Naive B cell (primary cell): Measurements from ENCODE around the gene ACADL. TPM values are rescaled to one million over a fixed set of nuclear protein-coding genes. Genes with fewer than 3 reads are reported as not detected.
"Not testable (repeated sequence)": the region's sequence is repeated elsewhere in the genome, so short reads cannot be mapped to it uniquely, and the experiment has no call there.

Experiments
- ATAC-seq, 2 donors: fragments of 150-1000 bp; cut with Tn5 transposase; 2 replicates each; pipeline ENCODE4 v1.10.0; 2021; ENCODE audit warnings: low read depth in 2 of 2, mild to moderate bottlenecking in 2 of 2, moderate library complexity in 2 of 2
- DNase-seq: peaks from one replicate; pipeline ENCODE4 v3.0.0; 2022
- H3K27ac Mint-ChIP-seq, 6 donors: one replicate each; pipeline ENCODE4 v1.8.0; 2020 to 2022; ENCODE audit warnings: mild to moderate bottlenecking in 6 of 6, mixed read lengths in 6 of 6, moderate library complexity in 5 of 6, inconsistent platforms in 2 of 6
- H3K27me3 Mint-ChIP-seq, 3 donors: one replicate each; pipeline ENCODE4 v1.8.0; 2021 to 2022; ENCODE audit warnings: mixed read lengths in 3 of 3, mild to moderate bottlenecking in 1 of 3
- H3K36me3 Mint-ChIP-seq, 2 donors: one replicate each; pipeline ENCODE4 v1.8.0; 2020 to 2022; ENCODE audit warnings: mixed read lengths in 2 of 2, inconsistent platforms in 1 of 2, mild to moderate bottlenecking in 1 of 2
- H3K4me1 Mint-ChIP-seq, 3 donors: one replicate each; pipeline ENCODE4 v1.8.0; 2020 to 2022; ENCODE audit warnings: mixed read lengths in 3 of 3, inconsistent platforms in 1 of 3, mild to moderate bottlenecking in 1 of 3, moderate library complexity in 1 of 3
- H3K4me3 Mint-ChIP-seq, 8 donors: one replicate each; pipeline ENCODE4 v1.8.0; 2020 to 2022; ENCODE audit warnings: mild to moderate bottlenecking in 8 of 8, mixed read lengths in 8 of 8, moderate library complexity in 8 of 8, inconsistent platforms in 2 of 8
- H3K9me3 Mint-ChIP-seq, 7 donors: one replicate each; pipeline ENCODE4 v1.8.0; 2020 to 2022; ENCODE audit warnings: mixed read lengths in 7 of 7, mild to moderate bottlenecking in 5 of 7, inconsistent platforms in 2 of 7, moderate library complexity in 1 of 7
- polyA plus RNA-seq, 6 donors: library from polyadenylated mRNA; unstranded; fragments of 300-500 nt; fragmentation: Illumina TruSeq; gene quantifications; one replicate each; pipeline ENCODE4 v1.2.3, GENCODE V29; 2021; ENCODE audit warnings: low read depth in 6 of 6

The ACADL gene
- polyA plus RNA-seq, 6 donors from 2014 or later = not detected

- no peaks in the 10 kb centered on the region for H3K27me3 Mint-ChIP-seq
- H3K4me3 Mint-ChIP-seq = no peak overlapping the region
- ATAC-seq (peak in 1 of 2 donors; percentile 35), DNase-seq (peak; percentile 28)
- H3K27ac Mint-ChIP-seq = no peak overlapping the region
- H3K4me1 Mint-ChIP-seq = no peaks in the 10 kb centered on the region
- H3K36me3 Mint-ChIP-seq = no peaks in the 10 kb centered on the region
- no peaks in the 10 kb centered on the region for H3K9me3 Mint-ChIP-seq
Observed at GRCh38 chr2:210195101-210195852, 30.0 kb downstream of the ACADL start.

GRCh38 chr2:210190345-210190744 lies 34.9 kb downstream of the ACADL start:
- Mint-ChIP-seq H3K4me1 (no peaks in the 10 kb centered on the region), H3K9me3 (peaks cover 0 to 21% (median 12%) of the 10 kb centered on the region in 7 donors), H3K27ac (no peak overlapping the region), H3K36me3 (peaks cover 3 to 11% of the 10 kb centered on the region in 2 donors), H3K27me3 (peaks cover 0 to 17% (median 8%) of the 10 kb centered on the region in 3 donors), H3K4me3 (no peak overlapping the region)
- ATAC-seq (no peak), DNase-seq (no peak)

GRCh38 chr2:210189452-210190138 lies 35.7 kb downstream of the ACADL start:
- Mint-ChIP-seq H3K36me3 (peaks cover 11 to 16% of the 10 kb centered on the region in 2 donors), H3K4me1 (no peaks in the 10 kb centered on the region), H3K9me3 (peaks cover 4 to 27% (median 19%) of the 10 kb centered on the region in 7 donors), H3K4me3 (no peak overlapping the region), H3K27ac (no peak overlapping the region), H3K27me3 (peaks cover 0 to 23% (median 16%) of the 10 kb centered on the region in 3 donors)
- no peak for ATAC-seq
- DNase-seq = no peak

- H3K27me3 Mint-ChIP-seq = peaks cover 0 to 27% (median 16%) of the 10 kb centered on the region in 3 donors
- no peak overlapping the region for H3K4me3 Mint-ChIP-seq
- no peaks in the 10 kb centered on the region for H3K4me1 Mint-ChIP-seq
- ATAC-seq = no peak
- no peak overlapping the region for H3K27ac Mint-ChIP-seq
- peaks cover 9 to 35% (median 27%) of the 10 kb centered on the region in 7 donors for H3K9me3 Mint-ChIP-seq
- DNase-seq = no peak
- peaks cover 19 to 24% of the 10 kb centered on the region in 2 donors for H3K36me3 Mint-ChIP-seq
Observed at GRCh38 chr2:210188755-210189154, 36.5 kb downstream of the ACADL start.

- Mint-ChIP-seq H3K27me3 (peaks cover 0 to 28% (median 16%) of the 10 kb centered on the region in 3 donors), H3K36me3 (peaks cover 25 to 26% of the 10 kb centered on the region in 2 donors), H3K9me3 (peaks cover 9 to 41% (median 33%) of the 10 kb centered on the region in 7 donors), H3K27ac (no peak overlapping the region), H3K4me1 (no peaks in the 10 kb centered on the region), H3K4me3 (no peak overlapping the region)
- ATAC-seq (no peak), DNase-seq (no peak)
Observed at GRCh38 chr2:210188190-210188589, 37.1 kb downstream of the ACADL start.

GRCh38 chr2:210183936-210184335 lies 41.3 kb downstream of the ACADL start:
- H3K4me1 Mint-ChIP-seq, ATAC-seq, H3K4me3 Mint-ChIP-seq, DNase-seq, H3K27ac Mint-ChIP-seq: not testable (repeated sequence)
- peaks cover 9 to 46% (median 42%) of the 10 kb centered on the region in 7 donors for H3K9me3 Mint-ChIP-seq
- peaks cover 0 to 38% (median 16%) of the 10 kb centered on the region in 3 donors for H3K27me3 Mint-ChIP-seq
- H3K36me3 Mint-ChIP-seq = peaks cover 26 to 34% of the 10 kb centered on the region in 2 donors

- not testable (repeated sequence) for ATAC-seq, H3K27ac Mint-ChIP-seq, DNase-seq, H3K4me1 Mint-ChIP-seq
- Mint-ChIP-seq H3K9me3 (peaks cover 9 to 45% (median 39%) of the 10 kb centered on the region in 7 donors), H3K27me3 (peaks cover 4 to 32% (median 7%) of the 10 kb centered on the region in 3 donors), H3K4me3 (peak overlapping the region in 4 of 8 donors; percentile 1 to 49 (median 21)), H3K36me3 (peaks cover 26 to 34% of the 10 kb centered on the region in 2 donors)
Observed at GRCh38 chr2:210181606-210182088, 43.6 kb downstream of the ACADL start.

GRCh38 chr2:210181033-210181605 lies 44.1 kb downstream of the ACADL start:
- DNase-seq, H3K27ac Mint-ChIP-seq, ATAC-seq, H3K4me1 Mint-ChIP-seq: not testable (repeated sequence)
- Mint-ChIP-seq H3K9me3 (peaks cover 9 to 40% (median 34%) of the 10 kb centered on the region in 7 donors), H3K27me3 (peaks cover 4 to 27% (median 7%) of the 10 kb centered on the region in 3 donors), H3K4me3 (peak overlapping the region in 3 of 8 donors; percentile 15 to 49 (median 27)), H3K36me3 (peaks cover 26 to 29% of the 10 kb centered on the region in 2 donors)

- Mint-ChIP-seq H3K4me1 (peaks cover 0 to 2% (median 0%) of the 10 kb centered on the region in 3 donors), H3K27ac (no peak overlapping the region), H3K9me3 (peaks cover 9 to 34% (median 28%) of the 10 kb centered on the region in 7 donors), H3K4me3 (no peak overlapping the region), H3K27me3 (peaks cover 4 to 23% (median 7%) of the 10 kb centered on the region in 3 donors), H3K36me3 (peaks cover 24 to 25% of the 10 kb centered on the region in 2 donors)
- no peak for ATAC-seq
- no peak for DNase-seq
Observed at GRCh38 chr2:210180477-210180876, 44.8 kb downstream of the ACADL start.

GRCh38 chr2:210179351-210179990 lies 45.8 kb downstream of the ACADL start:
- Mint-ChIP-seq H3K4me1 (peaks cover 0 to 2% (median 0%) of the 10 kb centered on the region in 3 donors), H3K4me3 (no peak overlapping the region), H3K9me3 (peaks cover 4 to 24% (median 20%) of the 10 kb centered on the region in 7 donors), H3K27me3 (peaks cover 0 to 15% (median 4%) of the 10 kb centered on the region in 3 donors), H3K36me3 (peaks cover 14 to 17% of the 10 kb centered on the region in 2 donors), H3K27ac (no peak overlapping the region)
- ATAC-seq (no peak), DNase-seq (no peak)

GRCh38 chr2:210177769-210178168 lies 47.5 kb downstream of the ACADL start:
- DNase-seq (no peak), ATAC-seq (no peak)
- no peak overlapping the region for H3K4me3 Mint-ChIP-seq
- peaks cover 0 to 9% (median 5%) of the 10 kb centered on the region in 7 donors for H3K9me3 Mint-ChIP-seq
- H3K27ac Mint-ChIP-seq = no peak overlapping the region
- H3K4me1 Mint-ChIP-seq = peaks cover 0 to 2% (median 1%) of the 10 kb centered on the region in 3 donors
- peaks cover 0 to 10% (median 4%) of the 10 kb centered on the region in 3 donors for H3K27me3 Mint-ChIP-seq
- peaks cover 0 to 4% of the 10 kb centered on the region in 2 donors for H3K36me3 Mint-ChIP-seq

GRCh38 chr2:210177115-210177514 lies 48.1 kb downstream of the ACADL start:
- not testable (repeated sequence) for H3K9me3 Mint-ChIP-seq, H3K27me3 Mint-ChIP-seq

GRCh38 chr2:210174086-210174485 lies 51.2 kb downstream of the ACADL start:
- H3K36me3 Mint-ChIP-seq = no peaks in the 10 kb centered on the region
- ATAC-seq (no peak), DNase-seq (no peak)
- peaks cover 18 to 21% (median 20%) of the 10 kb centered on the region in 3 donors for H3K4me1 Mint-ChIP-seq
- H3K27ac Mint-ChIP-seq = no peak overlapping the region
- peak overlapping the region in 1 of 8 donors; percentile 13 for H3K4me3 Mint-ChIP-seq
- H3K27me3 Mint-ChIP-seq = peaks cover 0 to 4% (median 0%) of the 10 kb centered on the region in 3 donors
- peaks cover 0 to 3% (median 2%) of the 10 kb centered on the region in 7 donors for H3K9me3 Mint-ChIP-seq

More at GRCh38 chr2:210177115-210177514, 48.1 kb downstream of the ACADL start:
- H3K27ac Mint-ChIP-seq, H3K4me1 Mint-ChIP-seq, H3K36me3 Mint-ChIP-seq, H3K4me3 Mint-ChIP-seq, ATAC-seq, DNase-seq: not testable (repeated sequence)
